Activated CD4-positive, alpha-beta T cell treated with anti-CD3 and anti-CD28 coated beads, Interleukin-2, amount 50 U/mL, for 1 hour (primary cell): ENCODE results near the gene PTTG2.
"Not testable (repeated sequence)": the region's sequence is repeated elsewhere in the genome, so short reads cannot be mapped to it uniquely, and the experiment has no call there.

Source experiments
- DNase-seq: peaks from one replicate; pipeline ENCODE4 v3.0.0-alpha.2; 2020

Gene PTTG2

GRCh38 chr4:37960098-37960497, at the start of gene PTTG2:
Gene PTTG2, plus strand, starts transcription at chr4:37960398. Its CDS starts 37 bp downstream, at chr4:37960435.
- no peak for DNase-seq

GRCh38 chr4:37914539-37914938, 45.7 kb upstream of the PTTG2 start:
- DNase-seq, result no peak

- DNase-seq, result no peak
Observed at GRCh38 chr4:37917388-37917787, 42.8 kb upstream of the PTTG2 start.

GRCh38 chr4:37918653-37919052, 41.5 kb upstream of the PTTG2 start:
- no peak for DNase-seq

- DNase-seq, result no peak
Observed at GRCh38 chr4:37922328-37922727, 37.9 kb upstream of the PTTG2 start.

GRCh38 chr4:37923089-37923488, 37.1 kb upstream of the PTTG2 start:
- DNase-seq, result not testable (repeated sequence)

GRCh38 chr4:37924946-37925345, 35.3 kb upstream of the PTTG2 start:
- DNase-seq, result no peak

GRCh38 chr4:37927434-37927833, 32.8 kb upstream of the PTTG2 start:
- no peak for DNase-seq

- no peak for DNase-seq
Observed at GRCh38 chr4:37928426-37929416, 31.5 kb upstream of the PTTG2 start.

GRCh38 chr4:37934096-37934495, 26.1 kb upstream of the PTTG2 start:
- DNase-seq, result no peak

- no peak for DNase-seq
Observed at GRCh38 chr4:37934609-37935008, 25.6 kb upstream of the PTTG2 start.

GRCh38 chr4:37935026-37935425, 25.2 kb upstream of the PTTG2 start:
- DNase-seq, result no peak

GRCh38 chr4:37936889-37937498, 23.2 kb upstream of the PTTG2 start:
- no peak for DNase-seq

- no peak for DNase-seq
Observed at GRCh38 chr4:37938208-37938607, 22.0 kb upstream of the PTTG2 start.

- DNase-seq, result no peak
Observed at GRCh38 chr4:37946503-37947179, 13.6 kb upstream of the PTTG2 start.

GRCh38 chr4:37948542-37948941, 11.7 kb upstream of the PTTG2 start:
- DNase-seq, result no peak

GRCh38 chr4:37949636-37950426, 10.4 kb upstream of the PTTG2 start:
- DNase-seq, result no peak

GRCh38 chr4:37951461-37952352, 8.5 kb upstream of the PTTG2 start:
- no peak for DNase-seq

- no peak for DNase-seq
Observed at GRCh38 chr4:37953156-37953555, 7.0 kb upstream of the PTTG2 start.

GRCh38 chr4:37953620-37954293, 6.4 kb upstream of the PTTG2 start:
- DNase-seq, result no peak

GRCh38 chr4:37956941-37957340, 3.3 kb upstream of the PTTG2 start:
- DNase-seq, result no peak
